Measurements from ENCODE around the gene POLD3. TPM values are rescaled to one million over a fixed set of nuclear protein-coding genes. Genes with fewer than 3 reads are reported as not detected.

Gene POLD3
- total RNA-seq, 2 experiments from 2014 or later = 45.4 to 50.4 TPM

GRCh38 chr11:74685905-74686304 lies 93.5 kb downstream of the POLD3 start:
- no peak overlapping the region for H3K27ac Mint-ChIP-seq
- peaks cover 23% of the 10 kb centered on the region for H3K27me3 Mint-ChIP-seq (ENCODE audit: low read depth)
- no peak overlapping the region for H3K4me3 Mint-ChIP-seq
- ATAC-seq (no peak), DNase-seq (no peak)
- H3K9me3 Mint-ChIP-seq (ENCODE audit: insufficient read depth) = no peaks in the 10 kb centered on the region
- ChIA-PET CTCF (interaction anchor here (0.9 to 3.7 kb wide), 3 partner anchors 9 to 40 kb away, joined by 3 to 25 read pairs (median 3); no protein-coding TSS in a partner anchor), POLR2A (no interaction called here)
- no peaks in the 10 kb centered on the region for H3K36me3 Mint-ChIP-seq (ENCODE audit: low read depth)
- H3K4me1 Mint-ChIP-seq (ENCODE audit: low read depth) = no peaks in the 10 kb centered on the region

GRCh38 chr11:74686792-74687191 lies 94.4 kb downstream of the POLD3 start:
- ATAC-seq = no peak
- POLR2A ChIA-PET = no interaction called here
- CTCF ChIA-PET = interaction anchor here (0.9 to 3.7 kb wide), 2 partner anchors 9 to 15 kb away, joined by 3 to 25 read pairs; no protein-coding TSS in a partner anchor

GRCh38 chr11:74687237-74688023 lies 95.0 kb downstream of the POLD3 start:
- H3K27ac Mint-ChIP-seq = no peak overlapping the region
- H3K9me3 Mint-ChIP-seq (ENCODE audit: insufficient read depth) = no peaks in the 10 kb centered on the region
- DNase-seq (no peak), ATAC-seq (no peak)
- CTCF ChIA-PET = interaction anchor here (3.7 kb wide), 1 partner anchor 14 kb away, joined by 25 read pairs; no protein-coding TSS in a partner anchor
- no peaks in the 10 kb centered on the region for H3K36me3 Mint-ChIP-seq (ENCODE audit: low read depth)
- H3K4me1 Mint-ChIP-seq (ENCODE audit: low read depth) = no peaks in the 10 kb centered on the region
- POLR2A ChIA-PET = no interaction called here
- H3K4me3 Mint-ChIP-seq = no peak overlapping the region
- peaks cover 21% of the 10 kb centered on the region for H3K27me3 Mint-ChIP-seq (ENCODE audit: low read depth)

More at GRCh38 chr11:74686792-74687191, 94.4 kb downstream of the POLD3 start:
- Mint-ChIP-seq H3K27me3 (ENCODE audit: low read depth) (peaks cover 23% of the 10 kb centered on the region), H3K27ac (no peak overlapping the region), H3K4me1 (ENCODE audit: low read depth) (no peaks in the 10 kb centered on the region), H3K36me3 (ENCODE audit: low read depth) (no peaks in the 10 kb centered on the region), H3K4me3 (no peak overlapping the region), H3K9me3 (ENCODE audit: insufficient read depth) (no peaks in the 10 kb centered on the region)
- no peak for DNase-seq

GRCh38 chr11:74689666-74690065 lies 97.3 kb downstream of the POLD3 start:
- Mint-ChIP-seq H3K27ac (no peak overlapping the region), H3K36me3 (ENCODE audit: low read depth) (no peaks in the 10 kb centered on the region), H3K4me1 (ENCODE audit: low read depth) (no peaks in the 10 kb centered on the region), H3K27me3 (ENCODE audit: low read depth) (peaks cover 5% of the 10 kb centered on the region), H3K4me3 (no peak overlapping the region), H3K9me3 (ENCODE audit: insufficient read depth) (no peaks in the 10 kb centered on the region)
- CTCF ChIA-PET = interaction anchor here (1.1 kb wide), 1 partner anchor 12 kb away, joined by 3 read pairs; no protein-coding TSS in a partner anchor
- no peak for DNase-seq
- ATAC-seq = no peak
- POLR2A ChIA-PET = no interaction called here

- no peak overlapping the region for H3K27ac Mint-ChIP-seq
- H3K36me3 Mint-ChIP-seq (ENCODE audit: low read depth) = no peaks in the 10 kb centered on the region
- ATAC-seq (no peak), DNase-seq (no peak)
- H3K27me3 Mint-ChIP-seq (ENCODE audit: low read depth) = no peaks in the 10 kb centered on the region
- CTCF ChIA-PET = interaction anchor here (1.4 kb wide), 1 partner anchor 9 kb away, joined by 6 read pairs; no protein-coding TSS in a partner anchor
- H3K4me3 Mint-ChIP-seq = no peak overlapping the region
- POLR2A ChIA-PET = interaction anchor here (0.6 kb wide), 1 partner anchor 428 kb away, joined by 4 read pairs; no protein-coding TSS in a partner anchor
- H3K9me3 Mint-ChIP-seq (ENCODE audit: insufficient read depth) = no peaks in the 10 kb centered on the region
- no peaks in the 10 kb centered on the region for H3K4me1 Mint-ChIP-seq (ENCODE audit: low read depth)
Measured at GRCh38 chr11:74691755-74692154, 99.4 kb downstream of the POLD3 start.

Other genes with a start within 250 kb of the POLD3 start
- 1 to 10 TPM; 6.1 to 6.5 TPM for gene PGM2L1, start 194.1 kb upstream of the POLD3 start, total RNA-seq
- gene KCNE3, start 125.0 kb upstream of the POLD3 start, total RNA-seq = not detected
- gene LIPT2, start 98.9 kb upstream of the POLD3 start, total RNA-seq = 1 to 10 TPM; 3.1 to 4.4 TPM
- gene CHRDL2, start 138.8 kb downstream of the POLD3 start, total RNA-seq = not detected
- 10 to 100 TPM; 15.2 to 16.6 TPM for gene RNF169, start 156.3 kb downstream of the POLD3 start, total RNA-seq

All from activated CD8-positive, alpha-beta T cell treated with anti-CD3 and anti-CD28 coated beads, Interleukin-2, amount 10 ng/mL, durations not matched to agents 7 days and 5 days (primary cell).